HFF-Myc (cell line): ENCODE data around the gene CHST11.
"Not testable (repeated sequence)": the region's sequence is repeated elsewhere in the genome, so short reads cannot be mapped to it uniquely, and the experiment has no call there.

Source experiments
- DNase-seq: peaks from one replicate; pipeline ENCODE4 v3.0.0-alpha.2; 2011; ENCODE audit warnings: low read depth; ENCODE audit errors: extremely low read depth
- H3K4me3 ChIP-seq: replicated peaks from 2 replicates; pipeline ENCODE4 v1.5.1; 2011; ENCODE audit warnings: low read depth, mild to moderate bottlenecking, control low read depth, low read length
- TF ChIP-seq, protein P1 (sequence below): IDR thresholded peaks from 2 replicates; pipeline ENCODE4 v1.5.1; 2012; ENCODE audit warnings: mild to moderate bottlenecking, low read depth, low read length, control low read depth; ENCODE audit errors: missing control alignments

Gene CHST11

DNA sequence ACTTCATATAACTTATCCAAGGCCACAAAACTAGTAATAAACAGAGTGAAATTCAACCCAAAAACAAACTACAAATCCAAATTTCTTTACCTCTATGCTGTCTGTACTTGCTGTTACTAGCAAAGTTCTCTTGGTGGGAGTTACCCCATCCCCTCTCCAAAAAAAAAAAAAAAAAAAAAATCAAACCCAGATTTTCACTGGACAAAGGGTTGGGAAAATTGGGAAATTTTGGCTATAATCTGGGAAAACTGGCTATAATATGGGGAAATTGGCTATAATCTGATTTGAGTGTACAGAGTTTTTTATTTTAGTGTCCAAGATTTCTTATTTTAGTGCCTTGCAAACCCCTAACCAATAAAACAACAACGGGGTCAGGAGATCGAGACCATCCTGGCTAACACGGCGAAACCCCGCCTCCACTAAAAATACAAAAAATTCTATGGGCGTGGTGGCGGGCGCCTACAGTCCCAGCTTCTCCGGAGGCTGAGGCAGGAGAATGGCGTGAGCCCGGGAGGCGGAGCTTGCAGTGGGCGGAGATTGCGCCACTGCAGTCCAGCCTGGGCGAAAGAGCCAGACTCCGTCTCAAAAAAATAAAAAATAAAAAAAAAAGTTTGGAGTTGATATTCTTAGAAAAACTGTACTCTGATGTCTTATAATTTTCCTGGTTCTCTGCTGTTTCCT lies 148.4 kb downstream of the CHST11 start:
- no peak overlapping the region for H3K4me3 ChIP-seq

DNA sequence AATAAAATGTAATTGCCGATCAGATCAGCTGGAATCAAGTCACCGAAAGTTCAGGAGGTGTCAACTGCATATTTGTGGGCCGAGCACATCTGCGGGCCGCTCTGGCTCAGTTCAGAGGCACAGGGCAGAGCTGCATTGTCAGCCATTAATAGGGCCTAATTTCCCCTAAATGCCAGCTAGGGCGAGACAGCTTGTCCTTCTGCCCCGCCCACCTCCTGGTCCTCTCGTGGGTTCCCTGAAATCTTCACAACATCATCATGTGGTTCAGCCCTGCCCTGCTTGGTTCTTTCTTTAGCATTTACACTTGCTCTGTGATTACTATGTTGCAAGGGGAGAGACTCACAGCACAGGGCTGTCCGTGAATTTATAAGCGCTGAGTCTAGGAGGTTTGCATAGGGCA lies 148.9 kb downstream of the CHST11 start:
- TF ChIP-seq, protein P1, sequence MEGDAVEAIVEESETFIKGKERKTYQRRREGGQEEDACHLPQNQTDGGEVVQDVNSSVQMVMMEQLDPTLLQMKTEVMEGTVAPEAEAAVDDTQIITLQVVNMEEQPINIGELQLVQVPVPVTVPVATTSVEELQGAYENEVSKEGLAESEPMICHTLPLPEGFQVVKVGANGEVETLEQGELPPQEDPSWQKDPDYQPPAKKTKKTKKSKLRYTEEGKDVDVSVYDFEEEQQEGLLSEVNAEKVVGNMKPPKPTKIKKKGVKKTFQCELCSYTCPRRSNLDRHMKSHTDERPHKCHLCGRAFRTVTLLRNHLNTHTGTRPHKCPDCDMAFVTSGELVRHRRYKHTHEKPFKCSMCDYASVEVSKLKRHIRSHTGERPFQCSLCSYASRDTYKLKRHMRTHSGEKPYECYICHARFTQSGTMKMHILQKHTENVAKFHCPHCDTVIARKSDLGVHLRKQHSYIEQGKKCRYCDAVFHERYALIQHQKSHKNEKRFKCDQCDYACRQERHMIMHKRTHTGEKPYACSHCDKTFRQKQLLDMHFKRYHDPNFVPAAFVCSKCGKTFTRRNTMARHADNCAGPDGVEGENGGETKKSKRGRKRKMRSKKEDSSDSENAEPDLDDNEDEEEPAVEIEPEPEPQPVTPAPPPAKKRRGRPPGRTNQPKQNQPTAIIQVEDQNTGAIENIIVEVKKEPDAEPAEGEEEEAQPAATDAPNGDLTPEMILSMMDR = no peak
- DNase-seq = no peak
- H3K4me3 ChIP-seq = no peak overlapping the region

More for the DNA sequence above, 148.4 kb downstream of the CHST11 start:
- TF ChIP-seq, protein P1 = no peak
- DNase-seq = no peak

DNA sequence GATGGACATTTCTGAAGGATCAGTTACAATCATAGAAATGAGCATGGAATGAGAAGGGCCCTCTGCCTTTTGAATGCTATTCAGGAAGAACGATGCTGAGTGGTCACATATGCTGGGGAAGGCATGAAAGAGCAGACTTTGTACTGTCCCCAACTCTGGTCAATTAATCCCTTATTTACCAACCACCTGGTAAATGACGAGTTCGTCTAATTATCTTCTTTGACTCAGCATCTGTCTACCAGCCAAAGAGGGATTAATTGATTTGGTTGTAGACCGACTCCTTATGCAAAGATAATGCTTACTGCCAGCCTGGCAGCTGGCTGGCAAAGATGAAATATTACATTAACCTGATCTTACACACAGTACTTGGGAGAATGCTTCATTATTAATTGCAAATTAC lies 152.2 kb downstream of the CHST11 start:
- no peak for DNase-seq
- no peak overlapping the region for H3K4me3 ChIP-seq
- TF ChIP-seq, protein P1 = no peak

DNA sequence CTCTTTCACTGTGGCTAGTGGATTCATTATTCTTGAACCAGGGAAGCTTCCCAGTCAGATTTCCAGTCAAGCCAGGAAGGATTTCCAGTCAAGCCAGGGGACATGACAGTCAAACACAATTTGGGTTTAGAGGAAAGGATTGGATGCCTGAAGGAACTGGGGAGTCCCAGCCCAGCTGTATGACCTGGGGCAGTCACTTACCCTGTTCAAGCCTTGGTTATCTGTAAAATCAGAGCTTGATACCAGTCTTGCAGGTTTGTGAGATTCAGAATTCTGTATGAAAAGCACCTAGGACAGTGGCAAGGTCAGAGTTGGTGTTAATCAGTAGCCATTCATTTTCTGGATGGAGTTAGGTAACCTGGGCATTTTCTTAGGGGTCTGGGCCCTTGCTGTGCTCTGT lies 152.7 kb downstream of the CHST11 start:
- no peak overlapping the region for H3K4me3 ChIP-seq
- TF ChIP-seq, protein P1 = no peak
- DNase-seq = no peak

DNA sequence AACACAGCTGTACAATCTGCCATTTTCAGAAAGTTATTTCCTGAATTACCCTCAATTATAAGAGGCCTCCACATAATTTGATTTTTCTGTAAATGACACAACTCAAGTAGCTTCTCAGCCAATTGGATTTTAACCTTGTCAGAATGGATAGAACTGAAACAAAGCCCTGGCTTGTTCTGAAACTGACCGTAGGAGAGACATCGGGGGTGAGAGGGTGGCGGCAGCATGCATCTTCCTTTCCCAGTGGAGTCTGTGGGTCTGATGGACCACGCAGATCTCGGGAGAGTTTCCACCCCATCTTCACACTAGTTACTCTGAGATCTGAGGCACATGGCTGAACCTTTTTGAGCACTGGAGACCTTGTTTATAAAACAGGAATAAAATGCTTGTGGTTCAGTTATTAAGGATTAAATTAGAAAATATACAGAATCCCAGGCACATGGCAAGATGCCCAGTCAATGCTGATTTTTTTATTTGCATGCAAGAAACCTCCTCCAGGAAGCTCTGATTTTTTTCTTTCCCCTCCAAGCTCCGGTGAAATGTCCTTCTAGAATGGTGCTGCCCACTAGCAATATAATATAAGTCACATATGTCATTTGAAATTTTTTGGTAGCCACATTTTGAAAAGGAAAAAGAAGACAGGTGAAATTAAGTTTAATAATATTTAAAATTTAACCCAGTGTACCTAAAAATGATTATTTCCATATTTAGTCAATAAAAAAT lies 153.9 kb downstream of the CHST11 start:
- TF ChIP-seq, protein P1 = no peak
- H3K4me3 ChIP-seq = no peak overlapping the region
- DNase-seq = no peak

DNA sequence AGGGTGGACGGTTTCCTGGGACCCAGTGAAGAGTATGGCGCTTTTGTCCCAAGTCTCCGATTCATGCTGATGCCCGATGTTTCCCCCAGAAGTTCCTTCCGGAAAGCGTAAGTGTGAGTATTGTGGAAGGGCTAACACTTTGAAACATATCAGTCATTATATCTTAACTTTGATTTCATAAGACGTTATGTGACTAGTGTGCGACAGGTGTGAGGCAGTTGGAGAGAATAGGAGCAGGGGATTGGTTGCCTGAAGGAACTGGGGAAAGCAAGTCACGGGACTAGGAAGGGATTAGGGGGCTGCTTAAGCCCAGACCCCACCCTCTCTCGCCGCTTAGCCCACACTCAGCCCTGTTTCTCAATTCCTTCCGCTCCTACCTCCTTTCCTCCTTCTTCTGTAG lies 154.9 kb downstream of the CHST11 start:
- no peak for DNase-seq
- H3K4me3 ChIP-seq = no peak overlapping the region
- TF ChIP-seq, protein P1 = no peak

DNA sequence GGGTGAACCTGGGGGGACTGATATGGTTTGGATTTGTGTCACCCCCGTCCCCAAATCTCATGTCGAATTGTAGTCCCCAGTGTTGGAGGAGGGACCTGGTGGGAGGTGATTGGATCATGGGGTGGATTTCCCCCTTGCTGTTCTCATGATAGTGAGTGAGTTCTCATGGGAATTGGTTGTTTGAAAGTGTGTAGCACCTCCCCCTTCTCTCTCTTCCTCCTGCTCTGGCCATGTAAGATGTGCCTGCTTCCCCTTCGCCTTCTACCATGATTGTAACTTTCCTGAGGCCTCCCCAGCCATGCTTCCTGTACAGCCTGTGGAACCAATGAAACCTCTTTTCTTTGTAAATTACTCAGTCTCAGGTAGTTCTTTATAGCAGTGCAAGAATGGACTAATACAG lies 156.6 kb downstream of the CHST11 start:
- not testable (repeated sequence) for DNase-seq, H3K4me3 ChIP-seq
